Measurements from ENCODE around the gene GPR15LG.

The GPR15LG gene

DNA sequence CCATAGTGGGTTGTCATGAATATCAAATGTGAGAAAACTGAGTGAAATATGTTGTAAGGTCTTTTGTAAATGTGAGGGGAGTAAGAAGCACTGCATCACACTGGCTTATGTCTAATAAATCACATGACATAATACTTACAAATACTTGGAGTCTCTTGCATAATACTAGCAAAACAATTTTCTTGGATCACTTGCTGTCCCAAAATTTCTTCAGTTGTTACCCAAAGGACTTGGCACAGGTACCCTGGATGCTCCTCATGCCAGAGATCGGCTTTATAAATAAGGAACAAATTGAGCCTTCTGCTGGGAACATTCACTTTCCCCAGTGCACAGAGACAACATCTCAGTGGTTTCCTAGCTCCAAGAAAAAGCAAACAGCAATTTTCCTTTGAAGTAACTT, 56.8 kb downstream of the GPR15LG start:
- ChIA-PET POLR2A (ENCODE audit: low non-redundant PET) (no interaction called here), CTCF (no interaction called here)
- DNase-seq (ENCODE audit: low spot score): no peak
- no peak overlapping the region for H3K27ac ChIP-seq
- TF ChIP-seq, protein P1, sequence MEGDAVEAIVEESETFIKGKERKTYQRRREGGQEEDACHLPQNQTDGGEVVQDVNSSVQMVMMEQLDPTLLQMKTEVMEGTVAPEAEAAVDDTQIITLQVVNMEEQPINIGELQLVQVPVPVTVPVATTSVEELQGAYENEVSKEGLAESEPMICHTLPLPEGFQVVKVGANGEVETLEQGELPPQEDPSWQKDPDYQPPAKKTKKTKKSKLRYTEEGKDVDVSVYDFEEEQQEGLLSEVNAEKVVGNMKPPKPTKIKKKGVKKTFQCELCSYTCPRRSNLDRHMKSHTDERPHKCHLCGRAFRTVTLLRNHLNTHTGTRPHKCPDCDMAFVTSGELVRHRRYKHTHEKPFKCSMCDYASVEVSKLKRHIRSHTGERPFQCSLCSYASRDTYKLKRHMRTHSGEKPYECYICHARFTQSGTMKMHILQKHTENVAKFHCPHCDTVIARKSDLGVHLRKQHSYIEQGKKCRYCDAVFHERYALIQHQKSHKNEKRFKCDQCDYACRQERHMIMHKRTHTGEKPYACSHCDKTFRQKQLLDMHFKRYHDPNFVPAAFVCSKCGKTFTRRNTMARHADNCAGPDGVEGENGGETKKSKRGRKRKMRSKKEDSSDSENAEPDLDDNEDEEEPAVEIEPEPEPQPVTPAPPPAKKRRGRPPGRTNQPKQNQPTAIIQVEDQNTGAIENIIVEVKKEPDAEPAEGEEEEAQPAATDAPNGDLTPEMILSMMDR (conservative IDR thresholded peaks at IDR 0.05; ENCODE audit: low read depth): no peak

DNA sequence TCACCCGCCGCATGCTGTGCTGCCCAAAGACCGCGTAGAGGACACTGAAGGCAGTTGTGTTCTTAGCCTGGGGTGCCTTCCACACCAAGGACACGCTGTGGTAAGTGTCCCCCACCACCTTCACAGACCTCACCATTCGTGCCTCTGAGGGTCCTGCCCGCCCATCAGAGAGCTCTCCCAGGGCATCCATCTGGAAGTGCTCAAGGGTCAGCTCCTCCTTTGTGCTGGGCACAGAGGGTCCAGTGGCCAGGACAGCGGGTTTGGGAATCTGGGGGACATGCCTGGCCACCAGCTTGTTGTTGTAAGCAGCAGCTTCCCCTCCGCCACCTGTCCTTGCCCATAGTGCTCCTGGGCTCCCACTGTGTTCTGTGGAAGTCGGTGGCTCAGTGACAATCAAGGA, 58.8 kb downstream of the GPR15LG start:
- ChIA-PET POLR2A (ENCODE audit: low non-redundant PET) (no interaction called here), CTCF (interaction anchor here (0.6 kb wide), 1 partner anchor 1760 kb away, joined by 3 read pairs; no protein-coding TSS in a partner anchor)
- H3K27ac ChIP-seq: no peak overlapping the region
- TF ChIP-seq, protein P1 (conservative IDR thresholded peaks at IDR 0.05; ENCODE audit: low read depth): no peak
- no peak for DNase-seq (ENCODE audit: low spot score)

- ChIA-PET POLR2A (ENCODE audit: low non-redundant PET) (no interaction called here), CTCF (interaction anchor here (0.8 kb wide), 1 partner anchor 16 kb away, joined by 3 read pairs; no protein-coding TSS in a partner anchor)
- DNase-seq (ENCODE audit: low spot score): no peak
- TF ChIP-seq, protein P1 (conservative IDR thresholded peaks at IDR 0.05; ENCODE audit: low read depth): no peak
- no peak overlapping the region for H3K27ac ChIP-seq
These were observed 60.3 kb downstream of the GPR15LG start for GRCh38 chr10:84233940-84234339.

DNA sequence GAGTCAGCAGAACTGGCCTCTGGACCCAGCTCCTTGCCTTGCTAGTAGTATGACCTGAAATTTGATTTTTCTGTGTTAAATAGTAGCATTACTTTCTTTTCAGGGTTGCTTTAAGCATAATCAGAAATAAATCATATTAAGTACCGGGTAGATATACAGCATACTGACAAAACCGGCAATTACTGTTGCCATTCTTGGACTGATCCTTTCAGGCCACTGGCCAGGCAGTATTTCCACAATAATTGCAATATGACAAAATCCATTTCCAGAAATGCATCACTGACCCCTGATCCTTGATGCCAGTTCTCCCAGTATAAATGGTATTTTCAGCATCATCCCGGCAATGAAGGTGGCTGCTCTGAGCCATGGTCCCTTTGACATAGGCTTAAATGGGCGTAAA, 60.9 kb downstream of the GPR15LG start:
- H3K27ac ChIP-seq: no peak overlapping the region
- no peak for DNase-seq (ENCODE audit: low spot score)
- TF ChIP-seq, protein P1 (conservative IDR thresholded peaks at IDR 0.05; ENCODE audit: low read depth): no peak
- ChIA-PET CTCF (interaction anchor here (0.8 kb wide), 1 partner anchor 15 kb away, joined by 3 read pairs; no protein-coding TSS in a partner anchor), POLR2A (ENCODE audit: low non-redundant PET) (no interaction called here)
